HCT116 (cell line): ENCODE measurements around the gene TTLL9. TPM values are rescaled to one million over a fixed set of nuclear protein-coding genes. Genes with fewer than 3 reads are reported as not detected.

Source experiments
- ATAC-seq: fragments of 200-7000 bp; cut with Tn5 transposase; 2 replicates; pipeline ENCODE4 v1.9.1; 2020; ENCODE audit warnings: mild to moderate bottlenecking, moderate library complexity
- BruUV-seq: library from RNA; stranded (reverse); fragments of 400-500 nt; replicated peaks from 2 replicates; lab custom pipeline; 2021; lab: Mats Ljungman, UMichigan
- CTCF ChIA-PET: fragments of 300-600 bp; sonication (Branson Sonifier 250); formaldehyde crosslinking; loops from one replicate; lab custom pipeline; 2021; ENCODE audit warnings: antibody characterized with exemption; lab: Charles Lee
- POLR2A ChIA-PET: fragments of 300-600, 350-600 bp; sonication (Branson Sonifier 250); formaldehyde crosslinking; loops from one replicate; lab custom pipeline; 2021; ENCODE audit warnings: antibody characterized with exemption; lab: Charles Lee
- RAD21 ChIA-PET, 2 experiments: fragments of 300-600 bp; sonication (Branson Sonifier 250); formaldehyde crosslinking; loops; one replicate each; lab custom pipeline; 2023; ENCODE audit warnings: low total read pairs in 2 of 2; ENCODE audit not compliant: uncharacterized antibody in 2 of 2, unreplicated experiment in 2 of 2, low non-redundant PET in 1 of 2; lab: Charles Lee
- DNase-seq: peaks from one replicate; pipeline ENCODE4 v3.0.0-alpha.2; 2010; ENCODE audit warnings: low read depth, low spot score
- H2AFZ ChIP-seq: fragments of 200-600 bp; shearing (Covaris generic), sonication (generic); 2 replicates; pipeline ENCODE4 v1.6.1; 2017; ENCODE audit warnings: low read depth, mixed run types, mixed read lengths, antibody characterized with exemption, low read length; ENCODE audit not compliant: poor library complexity, severe bottlenecking
- H3K27ac ChIP-seq: 2 replicates; pipeline ENCODE4 v1.5.1; 2012; ENCODE audit warnings: low read depth, low read length
- H3K27me3 ChIP-seq: fragments of 200-600 bp; sonication (generic); 2 replicates; pipeline ENCODE4 v1.6.1; 2016; ENCODE audit warnings: mixed run types, low read length, mixed read lengths; ENCODE audit not compliant: insufficient read depth
- H3K36me3 ChIP-seq, 2 experiments: fragments of 200-500 bp in 1 of 2; fragments of 200-600 bp in 1 of 2; sonication (Bioruptor generic) in 1 of 2; sonication (generic) in 1 of 2; 2 replicates each; pipeline versions ENCODE4 v1.5.1 to v1.6.1; 2014 to 2016; ENCODE audit warnings: low read length in 2 of 2, inconsistent platforms in 1 of 2, mixed read lengths in 1 of 2, mixed run types in 1 of 2; ENCODE audit not compliant: insufficient read depth in 2 of 2, control insufficient read depth in 1 of 2
- H3K4me1 ChIP-seq, 2 experiments: fragments of 200-600 bp in 1 of 2; sonication (generic) in 1 of 2; 2 replicates each; pipeline versions ENCODE4 v1.5.1 to v1.6.1; 2012 to 2017; ENCODE audit warnings: low read length in 2 of 2, inconsistent platforms in 1 of 2, mild to moderate bottlenecking in 1 of 2, mixed read lengths in 1 of 2, mixed run types in 1 of 2, moderate library complexity in 1 of 2; ENCODE audit not compliant: insufficient read depth in 2 of 2, control insufficient read depth in 1 of 2
- H3K4me2 ChIP-seq: fragments of 200-600 bp; sonication (generic); 2 replicates; pipeline ENCODE4 v1.6.1; 2017; ENCODE audit warnings: mixed run types, low read length, mixed read lengths
- H3K4me3 ChIP-seq, 2 experiments: fragments of 200-600 bp in 1 of 2; sonication (generic) in 1 of 2; replicated peaks in 1 of 2; 2 replicates each; pipeline ENCODE4 v1.5.1; 2011 to 2016; ENCODE audit warnings: low read length in 2 of 2, control low read depth in 1 of 2, low read depth in 1 of 2, mild to moderate bottlenecking in 1 of 2, mixed read lengths in 1 of 2, mixed run types in 1 of 2
- H3K79me2 ChIP-seq: fragments of 200-600 bp; sonication (generic); 2 replicates; pipeline ENCODE4 v1.6.1; 2017; ENCODE audit warnings: mild to moderate bottlenecking, mixed run types, low read length, moderate library complexity, mixed read lengths; ENCODE audit not compliant: insufficient read depth
- H3K9ac ChIP-seq: fragments of 200-600 bp; sonication (generic); 2 replicates; pipeline ENCODE4 v1.6.1; 2016; ENCODE audit warnings: low read length, mixed read lengths
- H3K9me2 ChIP-seq: fragments of 200-600 bp; sonication (generic), shearing (Covaris generic); 2 replicates; pipeline ENCODE4 v1.6.1; 2017; ENCODE audit warnings: mixed run types, mild to moderate bottlenecking, moderate library complexity; ENCODE audit not compliant: insufficient read depth
- H3K9me3 ChIP-seq, 2 experiments: fragments of 200-500 bp in 1 of 2; fragments of 200-600 bp in 1 of 2; sonication (Bioruptor generic) in 1 of 2; sonication (generic) in 1 of 2; 2 replicates each; pipeline ENCODE4 v1.6.1; 2014 to 2017; ENCODE audit warnings: low read length in 2 of 2, mixed read lengths in 2 of 2, inconsistent platforms in 1 of 2, low read depth in 1 of 2, mild to moderate bottlenecking in 1 of 2, mixed run types in 1 of 2, moderate library complexity in 1 of 2; ENCODE audit not compliant: control insufficient read depth in 1 of 2, insufficient read depth in 1 of 2
- H4K20me1 ChIP-seq: fragments of 200-600 bp; sonication (generic), shearing (Covaris generic); 2 replicates; pipeline ENCODE4 v1.6.1; 2017; ENCODE audit warnings: mixed run types, mild to moderate bottlenecking, moderate library complexity; ENCODE audit not compliant: insufficient read depth
- CBX3 ChIP-seq: IDR thresholded peaks from 2 replicates; pipeline ENCODE4 v1.6.1; 2012; ENCODE audit warnings: low read depth
- CEBPB ChIP-seq: IDR thresholded peaks from 2 replicates; pipeline ENCODE4 v1.6.1; 2012; ENCODE audit warnings: low read depth
- EGR1 ChIP-seq: IDR thresholded peaks from 2 replicates; pipeline ENCODE4 v1.6.1; 2012; ENCODE audit warnings: low read depth
- EZH2phosphoT487 ChIP-seq: fragments of 200-600 bp; IDR thresholded peaks from 2 replicates; pipeline ENCODE4 v1.6.1; 2018; ENCODE audit warnings: antibody characterized with exemption, borderline replicate concordance
- TCF7L2 ChIP-seq: IDR thresholded peaks from 2 replicates; pipeline ENCODE4 v1.7.0; 2011; ENCODE audit warnings: borderline replicate concordance, inconsistent platforms; ENCODE audit not compliant: insufficient read depth, insufficient read length; ENCODE audit errors: extremely low read depth
- ZFX ChIP-seq: fragments of 450-650 bp; IDR thresholded peaks from 2 replicates; pipeline ENCODE4 v1.6.1; 2017
- intact Hi-C: fragments of 100-400 bp; cut with micrococcal nuclease; formaldehyde crosslinking; loops from 2 replicates; pipeline ENCODE4 v1.10.0; 2022
- total RNA-seq: library from RNA; stranded (reverse); gene quantifications from one replicate; pipeline ENCODE4 v1.2.1, GENCODE V29; 2021; ENCODE audit not compliant: unreplicated experiment
- TF ChIP-seq, protein P1 (sequence below), 3 experiments: fragments of 200-600 bp in 1 of 3; sonication (generic) in 1 of 3; IDR thresholded peaks in 2 of 3; conservative IDR thresholded peaks in 1 of 3; 2 replicates each; pipeline ENCODE4 v1.5.1; 2012 to 2017; ENCODE audit warnings: low read depth in 2 of 3, low read length in 2 of 3, antibody characterized with exemption in 1 of 3, borderline replicate concordance in 1 of 3, control low read depth in 1 of 3, mild to moderate bottlenecking in 1 of 3, mixed read lengths in 1 of 3, mixed run types in 1 of 3, moderate library complexity in 1 of 3; ENCODE audit not compliant: insufficient read depth in 1 of 3
- TF ChIP-seq, protein P2 (sequence below): IDR thresholded peaks from 2 replicates; pipeline ENCODE4 v1.6.1; 2011; ENCODE audit warnings: mild to moderate bottlenecking, low read length, moderate library complexity; ENCODE audit not compliant: insufficient replicate concordance; ENCODE audit errors: extremely low read depth

The TTLL9 gene
- total RNA-seq, 1 experiment from 2014 or later = not detected

DNA sequence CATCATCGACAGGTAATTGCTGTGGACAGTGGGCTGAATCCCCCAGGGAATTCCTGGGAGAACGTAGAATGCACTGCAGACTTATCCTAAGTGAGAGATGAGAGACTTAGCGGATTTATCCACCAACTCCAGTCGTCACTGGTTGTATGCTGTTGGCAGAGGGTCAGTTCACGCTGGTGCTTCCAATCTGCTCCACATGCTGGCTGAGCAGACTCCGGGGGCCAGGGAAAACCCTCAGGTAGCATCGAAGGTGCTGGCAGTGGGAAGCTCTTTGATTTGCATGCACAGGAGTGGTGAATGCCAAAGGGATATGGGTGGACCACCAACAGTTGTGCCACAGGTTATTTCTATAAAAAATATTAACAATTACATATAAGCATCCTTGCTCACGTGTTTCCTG lies 20.2 kb downstream of the TTLL9 start:
- TF ChIP-seq, protein P1, sequence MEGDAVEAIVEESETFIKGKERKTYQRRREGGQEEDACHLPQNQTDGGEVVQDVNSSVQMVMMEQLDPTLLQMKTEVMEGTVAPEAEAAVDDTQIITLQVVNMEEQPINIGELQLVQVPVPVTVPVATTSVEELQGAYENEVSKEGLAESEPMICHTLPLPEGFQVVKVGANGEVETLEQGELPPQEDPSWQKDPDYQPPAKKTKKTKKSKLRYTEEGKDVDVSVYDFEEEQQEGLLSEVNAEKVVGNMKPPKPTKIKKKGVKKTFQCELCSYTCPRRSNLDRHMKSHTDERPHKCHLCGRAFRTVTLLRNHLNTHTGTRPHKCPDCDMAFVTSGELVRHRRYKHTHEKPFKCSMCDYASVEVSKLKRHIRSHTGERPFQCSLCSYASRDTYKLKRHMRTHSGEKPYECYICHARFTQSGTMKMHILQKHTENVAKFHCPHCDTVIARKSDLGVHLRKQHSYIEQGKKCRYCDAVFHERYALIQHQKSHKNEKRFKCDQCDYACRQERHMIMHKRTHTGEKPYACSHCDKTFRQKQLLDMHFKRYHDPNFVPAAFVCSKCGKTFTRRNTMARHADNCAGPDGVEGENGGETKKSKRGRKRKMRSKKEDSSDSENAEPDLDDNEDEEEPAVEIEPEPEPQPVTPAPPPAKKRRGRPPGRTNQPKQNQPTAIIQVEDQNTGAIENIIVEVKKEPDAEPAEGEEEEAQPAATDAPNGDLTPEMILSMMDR (IDR thresholded peaks at IDR 0.05 in 2 of 3, conservative IDR thresholded peaks at IDR 0.05 in 1 of 3; ENCODE audit: borderline replicate concordance in 1 of 3, insufficient read depth in 1 of 3, low read depth in 2 of 3, low read length in 2 of 3) = no peak
- no peak for TF ChIP-seq CBX3
- no peak for TF ChIP-seq ZFX
- TF ChIP-seq, protein P2, sequence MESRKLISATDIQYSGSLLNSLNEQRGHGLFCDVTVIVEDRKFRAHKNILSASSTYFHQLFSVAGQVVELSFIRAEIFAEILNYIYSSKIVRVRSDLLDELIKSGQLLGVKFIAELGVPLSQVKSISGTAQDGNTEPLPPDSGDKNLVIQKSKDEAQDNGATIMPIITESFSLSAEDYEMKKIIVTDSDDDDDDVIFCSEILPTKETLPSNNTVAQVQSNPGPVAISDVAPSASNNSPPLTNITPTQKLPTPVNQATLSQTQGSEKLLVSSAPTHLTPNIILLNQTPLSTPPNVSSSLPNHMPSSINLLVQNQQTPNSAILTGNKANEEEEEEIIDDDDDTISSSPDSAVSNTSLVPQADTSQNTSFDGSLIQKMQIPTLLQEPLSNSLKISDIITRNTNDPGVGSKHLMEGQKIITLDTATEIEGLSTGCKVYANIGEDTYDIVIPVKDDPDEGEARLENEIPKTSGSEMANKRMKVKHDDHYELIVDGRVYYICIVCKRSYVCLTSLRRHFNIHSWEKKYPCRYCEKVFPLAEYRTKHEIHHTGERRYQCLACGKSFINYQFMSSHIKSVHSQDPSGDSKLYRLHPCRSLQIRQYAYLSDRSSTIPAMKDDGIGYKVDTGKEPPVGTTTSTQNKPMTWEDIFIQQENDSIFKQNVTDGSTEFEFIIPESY = no peak
- TF ChIP-seq EGR1 = no peak
- TF ChIP-seq EZH2phosphoT487 = no peak
- no peak for TF ChIP-seq CEBPB
- no peak for TF ChIP-seq TCF7L2
- Histone ChIP-seq H2AFZ (no peak overlapping the region), H3K9me2 (no peaks in the 10 kb centered on the region), H3K27ac (no peak overlapping the region), H4K20me1 (no peaks in the 10 kb centered on the region), H3K4me2 (no peak overlapping the region), H3K9me3 (no peaks in the 10 kb centered on the region), H3K4me1 (no peaks in the 10 kb centered on the region), H3K4me3 (no peak overlapping the region), H3K27me3 (no peaks in the 10 kb centered on the region), H3K36me3 (no peaks in the 10 kb centered on the region), H3K9ac (no peak overlapping the region), H3K79me2 (no peaks in the 10 kb centered on the region)
- intact Hi-C loops = no loop called here
- DNase-seq = no peak
- ChIA-PET RAD21 (no interaction called here), CTCF (no interaction called here), POLR2A (no interaction called here)
- no peak for ATAC-seq
- no TSS peak for BruUV-seq
